Left lung (tissue), 10 donors: ENCODE data around the gene ADRB1. TPM values are rescaled to one million over a fixed set of nuclear protein-coding genes. Genes with fewer than 3 reads are reported as not detected.

Experiments
- ATAC-seq: fragments of 200-7000 bp; cut with Tn5 transposase; one replicate; pipeline ENCODE4 v1.9.1; 2020; ENCODE audit warnings: moderate library complexity
- DNase-seq, 4 donors: peaks; one replicate each; pipeline ENCODE4 v3.0.0-alpha.2; 2013 to 2020
- H3K27ac ChIP-seq, 2 donors: fragments of 200-600 bp; sonication (generic) in 1 of 2; one replicate each; pipeline versions ENCODE4 v1.5.0 to v1.8.0; 2020 to 2021
- H3K27me3 ChIP-seq, 2 donors: fragments of 200-600 bp; sonication (generic) in 1 of 2; one replicate each; pipeline versions ENCODE4 v1.5.0 to v1.8.0; 2020 to 2021
- H3K36me3 ChIP-seq, 2 donors: fragments of 200-600 bp; sonication (generic) in 1 of 2; one replicate each; pipeline versions ENCODE4 v1.5.0 to v1.8.0; 2020 to 2021
- H3K4me1 ChIP-seq, 2 donors: fragments of 200-600 bp; one replicate each; pipeline ENCODE4 v1.8.0; 2021
- H3K4me3 ChIP-seq, 2 donors: fragments of 200-600 bp; sonication (generic) in 1 of 2; one replicate each; pipeline versions ENCODE4 v1.5.0 to v1.8.0; 2020 to 2021; ENCODE audit warnings: mild to moderate bottlenecking in 1 of 2
- H3K9me3 ChIP-seq, 2 donors: fragments of 200-600 bp; sonication (generic) in 1 of 2; one replicate each; pipeline versions ENCODE4 v1.5.0 to v1.8.0; 2020 to 2021
- CTCF ChIP-seq, 2 donors: fragments of 200-600 bp; sonication (generic) in 1 of 2; IDR thresholded peaks; one replicate each; pipeline versions ENCODE4 v1.5.0 to v1.8.0; 2021; ENCODE audit warnings: antibody characterized with exemption in 2 of 2
- intact Hi-C, 2 donors: fragments of 100-400 bp; cut with DNase I; formaldehyde crosslinking; loops; one replicate each; pipeline versions ENCODE4 v1.11.2 to v1.14.2; 2022
- polyA plus RNA-seq, 6 donors: library from polyadenylated mRNA; unstranded; fragments of 120-200 nt; gene quantifications; one replicate each; pipeline ENCODE4 v1.2.1, GENCODE V29; 2013; ENCODE audit not compliant: insufficient read length in 6 of 6
- total RNA-seq, 2 donors: library from RNA; stranded (reverse); fragmentation: NEBNext Ultra II Directional; extraction: Animal tissue kit (Norgen Biotek cat#: 25700); gene quantifications; one replicate each; pipeline ENCODE4 v1.2.1, GENCODE V29; 2021
- donor health status: DM: no; HTN: yes; CAD: no.
- donor health status: DM: no; HTN: no; CAD: no.

Gene ADRB1
- total and polyA plus RNA-seq, 8 donors: 1.2 to 15.4 (median 3.8) TPM

- H3K27me3 ChIP-seq: no peaks in the 10 kb centered on the region
- intact Hi-C loops: no loop called here
- ATAC-seq (no peak), DNase-seq (peak in 1 of 4 donors; percentile 53)
- no peak overlapping the region for H3K4me3 ChIP-seq
- no peak for TF ChIP-seq CTCF (IDR thresholded peaks at IDR 0.05)
- H3K9me3 ChIP-seq: no peaks in the 10 kb centered on the region
- no peaks in the 10 kb centered on the region for H3K36me3 ChIP-seq
- H3K27ac ChIP-seq: no peak overlapping the region
- H3K4me1 ChIP-seq: peaks cover 6 to 50% of the 10 kb centered on the region in 2 donors
Observed at GRCh38 chr10:114021154-114021553, 22.5 kb upstream of the ADRB1 start.

GRCh38 chr10:114021717-114022680 lies 21.7 kb upstream of the ADRB1 start:
- TF ChIP-seq CTCF (IDR thresholded peaks at IDR 0.05): no peak
- no peak for DNase-seq
- Histone ChIP-seq H3K36me3 (no peaks in the 10 kb centered on the region), H3K4me1 (peaks cover 6 to 54% of the 10 kb centered on the region in 2 donors), H3K27ac (no peak overlapping the region), H3K4me3 (no peak overlapping the region), H3K27me3 (no peaks in the 10 kb centered on the region), H3K9me3 (no peaks in the 10 kb centered on the region)
- intact Hi-C loops: no loop called here
- ATAC-seq: no peak

GRCh38 chr10:114022766-114023597 lies 20.7 kb upstream of the ADRB1 start:
- intact Hi-C loops: no loop called here
- TF ChIP-seq CTCF (IDR thresholded peaks at IDR 0.05): no peak
- Histone ChIP-seq H3K4me3 (no peak overlapping the region), H3K27ac (no peak overlapping the region), H3K4me1 (peaks cover 6 to 63% of the 10 kb centered on the region in 2 donors), H3K36me3 (no peaks in the 10 kb centered on the region), H3K9me3 (no peaks in the 10 kb centered on the region), H3K27me3 (no peaks in the 10 kb centered on the region)
- DNase-seq (no peak), ATAC-seq (no peak)

- Histone ChIP-seq H3K4me3 (no peak overlapping the region), H3K27me3 (no peaks in the 10 kb centered on the region), H3K27ac (peak overlapping the region in 1 of 2 donors; percentile 64), H3K4me1 (peaks cover 6 to 64% of the 10 kb centered on the region in 2 donors), H3K9me3 (no peaks in the 10 kb centered on the region), H3K36me3 (no peaks in the 10 kb centered on the region)
- TF ChIP-seq CTCF (IDR thresholded peaks at IDR 0.05): no peak
- intact Hi-C loops: no loop called here
- DNase-seq: no peak
- ATAC-seq: peak; percentile 54
Observed at GRCh38 chr10:114024876-114025610, 18.6 kb upstream of the ADRB1 start.
